CD4-positive, alpha-beta T cell treated with Interleukin-4 for 1 hour (primary cell): Measurements from ENCODE around the gene ZNF783.
"Not testable (repeated sequence)": the region's sequence is repeated elsewhere in the genome, so short reads cannot be mapped to it uniquely, and the experiment has no call there.

Source experiments
- DNase-seq, 2 donors: peaks; one replicate each; pipeline ENCODE4 v3.0.0-alpha.2; 2020 to 2022

Gene ZNF783

GRCh38 chr7:149261829-149262617 lies at the start of gene ZNF783:
Gene ZNF783 (plus strand): TSS chr7:149262196. CDS start chr7:149262334, 138 bp downstream.
- DNase-seq, result peak; percentile 88

- DNase-seq, result no peak
Observed at GRCh38 chr7:149214020-149214720, 47.8 kb upstream of the ZNF783 start.

- no peak for DNase-seq
Observed at GRCh38 chr7:149216402-149216801, 45.6 kb upstream of the ZNF783 start.

GRCh38 chr7:149217570-149217969 lies 44.4 kb upstream of the ZNF783 start:
- DNase-seq, result no peak

GRCh38 chr7:149218469-149219420 lies 43.3 kb upstream of the ZNF783 start:
- DNase-seq, result no peak

- DNase-seq, result no peak
Observed at GRCh38 chr7:149220534-149220933, 41.5 kb upstream of the ZNF783 start.

GRCh38 chr7:149223176-149223575 lies 38.8 kb upstream of the ZNF783 start:
- no peak for DNase-seq

GRCh38 chr7:149223761-149224160 lies 38.2 kb upstream of the ZNF783 start:
- no peak for DNase-seq

- no peak for DNase-seq
Observed at GRCh38 chr7:149224352-149224751, 37.6 kb upstream of the ZNF783 start.

- no peak for DNase-seq
Observed at GRCh38 chr7:149225106-149225505, 36.9 kb upstream of the ZNF783 start.

- no peak for DNase-seq
Observed at GRCh38 chr7:149225656-149226055, 36.3 kb upstream of the ZNF783 start.

- not testable (repeated sequence) for DNase-seq
Observed at GRCh38 chr7:149226366-149226765, 35.6 kb upstream of the ZNF783 start.

GRCh38 chr7:149226840-149227494 lies 35.0 kb upstream of the ZNF783 start:
- DNase-seq, result no peak

- no peak for DNase-seq
Observed at GRCh38 chr7:149228831-149229471, 33.0 kb upstream of the ZNF783 start.

- no peak for DNase-seq
Observed at GRCh38 chr7:149229526-149229925, 32.5 kb upstream of the ZNF783 start.

GRCh38 chr7:149232362-149232761 lies 29.6 kb upstream of the ZNF783 start:
- no peak for DNase-seq

- not testable (repeated sequence) for DNase-seq
Observed at GRCh38 chr7:149233655-149234204, 28.3 kb upstream of the ZNF783 start.

GRCh38 chr7:149237502-149237901 lies 24.5 kb upstream of the ZNF783 start:
- DNase-seq, result no peak

- no peak for DNase-seq
Observed at GRCh38 chr7:149238051-149238450, 23.9 kb upstream of the ZNF783 start.

GRCh38 chr7:149239345-149240143 lies 22.5 kb upstream of the ZNF783 start, which contains the start of gene ZNF212:
Gene ZNF212 (plus strand): TSS chr7:149239651. CDS start chr7:149239779, 128 bp downstream.
- DNase-seq, result peak; percentile 87 to 89

GRCh38 chr7:149240637-149241036 lies 21.4 kb upstream of the ZNF783 start:
- DNase-seq, result no peak
